ENCODE data around the gene L3HYPDH. TPM values are rescaled to one million over a fixed set of nuclear protein-coding genes. Genes with fewer than 3 reads are reported as not detected.

Gene L3HYPDH
- polyA plus RNA-seq, 1 donor from 2014 or later: 14.9 TPM

GRCh38 chr14:59490756-59491155, 6.5 kb upstream of the L3HYPDH start:
- Histone ChIP-seq H3K36me3 (ENCODE audit: insufficient read depth, low read length) (peaks cover 13% of the 10 kb centered on the region), H2AFZ (ENCODE audit: low read depth, low read length) (no peak overlapping the region), H3K79me2 (replicated peaks; ENCODE audit: insufficient read depth, low read length) (peaks cover 30% of the 10 kb centered on the region), H3K9me3 (ENCODE audit: low read length) (no peaks in the 10 kb centered on the region), H3K4me3 (ENCODE audit: low read length) (no peak overlapping the region), H3K9me2 (ENCODE audit: insufficient read depth, low read length) (no peaks in the 10 kb centered on the region), H3K9ac (ENCODE audit: low read length) (no peak overlapping the region), H3K27me3 (ENCODE audit: insufficient read depth, low read depth, low read length) (no peaks in the 10 kb centered on the region), H3F3A (ENCODE audit: insufficient read depth, low read length, poor library complexity, severe bottlenecking) (no peaks in the 10 kb centered on the region), H4K20me1 (ENCODE audit: insufficient read depth) (no peaks in the 10 kb centered on the region), H3K4me2 (ENCODE audit: low read length) (no peak overlapping the region), H3K27ac (ENCODE audit: low read length) (no peak overlapping the region)
- no peak for TF ChIP-seq EZH2 (IDR thresholded peaks at IDR 0.05; ENCODE audit: borderline replicate concordance, insufficient read depth, low read length, poor library complexity, severe bottlenecking)
- no peak for TF ChIP-seq CTCF (IDR thresholded peaks at IDR 0.05; ENCODE audit: poor library complexity, severe bottlenecking)
- no peak for TF ChIP-seq RAD21 (conservative IDR thresholded peaks at IDR 0.05)
- TF ChIP-seq REST (IDR thresholded peaks at IDR 0.05; ENCODE audit: borderline replicate concordance): no peak
- no peak for TF ChIP-seq SMC3 (conservative IDR thresholded peaks at IDR 0.05; ENCODE audit: poor library complexity)
- TF ChIP-seq EP300 (conservative IDR thresholded peaks at IDR 0.05; ENCODE audit: poor library complexity, severe bottlenecking): no peak
- TF ChIP-seq TAF1 (IDR thresholded peaks at IDR 0.05; ENCODE audit: low read depth): no peak
- no peak for TF ChIP-seq POLR2AphosphoS5 (IDR thresholded peaks at IDR 0.05)
- TF ChIP-seq MXI1 (conservative IDR thresholded peaks at IDR 0.05; ENCODE audit: poor library complexity, severe bottlenecking): no peak

GRCh38 chr14:59484639-59485175, 499 bp upstream of the L3HYPDH start:
- Histone ChIP-seq H3K9me3 (ENCODE audit: low read length) (no peaks in the 10 kb centered on the region), H3K9me2 (ENCODE audit: insufficient read depth, low read length) (no peaks in the 10 kb centered on the region), H3F3A (ENCODE audit: insufficient read depth, low read length, poor library complexity, severe bottlenecking) (no peaks in the 10 kb centered on the region), H3K4me2 (ENCODE audit: low read length) (peak overlapping the region; percentile 79), H3K27me3 (ENCODE audit: insufficient read depth, low read depth, low read length) (no peaks in the 10 kb centered on the region), H3K79me2 (replicated peaks; ENCODE audit: insufficient read depth, low read length) (peaks cover 27% of the 10 kb centered on the region), H3K27ac (ENCODE audit: low read length) (peak overlapping the region; percentile 82), H3K36me3 (ENCODE audit: insufficient read depth, low read length) (no peaks in the 10 kb centered on the region), H3K4me3 (ENCODE audit: low read length) (peak overlapping the region; percentile 88), H4K20me1 (ENCODE audit: insufficient read depth) (no peaks in the 10 kb centered on the region), H3K9ac (ENCODE audit: low read length) (peak overlapping the region; percentile 79), H2AFZ (ENCODE audit: low read depth, low read length) (peak overlapping the region; percentile 59)
- no peak for TF ChIP-seq REST (IDR thresholded peaks at IDR 0.05; ENCODE audit: borderline replicate concordance)
- no peak for TF ChIP-seq SMC3 (conservative IDR thresholded peaks at IDR 0.05; ENCODE audit: poor library complexity)
- TF ChIP-seq TAF1 (IDR thresholded peaks at IDR 0.05; ENCODE audit: low read depth): no peak
- TF ChIP-seq RAD21 (conservative IDR thresholded peaks at IDR 0.05): no peak
- no peak for TF ChIP-seq EP300 (conservative IDR thresholded peaks at IDR 0.05; ENCODE audit: poor library complexity, severe bottlenecking)
